ENCODE data around the gene ADAMTS4. TPM values are rescaled to one million over a fixed set of nuclear protein-coding genes. Genes with fewer than 3 reads are reported as not detected.

The ADAMTS4 gene
- total and polyA plus RNA-seq, 2 donors (not counting 1 experiment from before 2014, with no cell fraction given): 1.0 to 1.3 TPM

DNA sequence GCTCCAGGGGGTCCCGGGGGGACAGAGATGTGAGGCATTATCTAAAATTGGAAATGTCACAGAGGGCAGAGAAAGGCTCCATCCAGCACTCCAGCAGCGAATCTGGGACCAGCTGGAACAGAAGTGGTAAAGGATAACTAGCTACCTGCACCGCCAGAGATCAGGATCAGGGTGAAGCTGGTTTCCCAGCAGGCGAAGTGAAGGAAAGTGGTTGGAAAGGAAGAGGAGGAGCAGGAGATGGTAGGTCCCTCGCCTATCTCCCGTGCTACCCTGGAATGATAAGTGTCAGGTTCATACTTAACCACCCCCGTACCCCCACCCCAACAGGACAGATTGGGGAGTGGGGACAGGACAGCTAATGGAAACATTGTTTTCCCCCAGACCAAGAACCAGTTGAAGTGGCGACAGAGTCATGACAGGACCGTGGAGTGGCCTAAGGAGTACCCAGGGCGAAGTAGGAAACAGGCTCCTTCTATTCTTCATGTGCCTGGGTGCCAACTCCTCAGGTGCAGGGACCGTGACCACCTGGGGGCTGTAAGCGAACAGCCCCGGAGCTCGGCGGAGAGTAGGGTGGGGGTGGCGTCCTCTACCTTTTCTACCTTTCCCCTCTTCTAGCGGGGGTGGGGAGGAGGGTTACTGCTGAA is 22.3 kb downstream of the ADAMTS4 start:
- peaks cover 8% of the 10 kb centered on the region for H3K36me3 ChIP-seq (ENCODE audit: control insufficient read depth, insufficient read depth, low read length)
- peaks cover 6% of the 10 kb centered on the region for H3K79me2 ChIP-seq (ENCODE audit: control insufficient read depth, insufficient read depth, low read length)
- H3K4me3 ChIP-seq (replicated peaks in 1 of 4; ENCODE audit: control extremely low read depth in 1 of 4, insufficient read depth in 1 of 4, low read depth in 3 of 4, low read length in 4 of 4): peak overlapping the region; percentile 86 to 91 (median 90)
- no peaks in the 10 kb centered on the region for H4K20me1 ChIP-seq (ENCODE audit: control insufficient read depth, extremely low read depth, insufficient read depth, low read length)
- H3K4me2 ChIP-seq (ENCODE audit: extremely low read depth, insufficient read depth, low read length): peak overlapping the region; percentile 96
- TF ChIP-seq EZH2 (IDR thresholded peaks at IDR 0.05; ENCODE audit: low read length, missing control alignments): no peak
- TF ChIP-seq, protein P1, sequence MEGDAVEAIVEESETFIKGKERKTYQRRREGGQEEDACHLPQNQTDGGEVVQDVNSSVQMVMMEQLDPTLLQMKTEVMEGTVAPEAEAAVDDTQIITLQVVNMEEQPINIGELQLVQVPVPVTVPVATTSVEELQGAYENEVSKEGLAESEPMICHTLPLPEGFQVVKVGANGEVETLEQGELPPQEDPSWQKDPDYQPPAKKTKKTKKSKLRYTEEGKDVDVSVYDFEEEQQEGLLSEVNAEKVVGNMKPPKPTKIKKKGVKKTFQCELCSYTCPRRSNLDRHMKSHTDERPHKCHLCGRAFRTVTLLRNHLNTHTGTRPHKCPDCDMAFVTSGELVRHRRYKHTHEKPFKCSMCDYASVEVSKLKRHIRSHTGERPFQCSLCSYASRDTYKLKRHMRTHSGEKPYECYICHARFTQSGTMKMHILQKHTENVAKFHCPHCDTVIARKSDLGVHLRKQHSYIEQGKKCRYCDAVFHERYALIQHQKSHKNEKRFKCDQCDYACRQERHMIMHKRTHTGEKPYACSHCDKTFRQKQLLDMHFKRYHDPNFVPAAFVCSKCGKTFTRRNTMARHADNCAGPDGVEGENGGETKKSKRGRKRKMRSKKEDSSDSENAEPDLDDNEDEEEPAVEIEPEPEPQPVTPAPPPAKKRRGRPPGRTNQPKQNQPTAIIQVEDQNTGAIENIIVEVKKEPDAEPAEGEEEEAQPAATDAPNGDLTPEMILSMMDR (conservative IDR thresholded peaks at IDR 0.05 in 1 of 2, IDR thresholded peaks at IDR 0.05 in 1 of 2; ENCODE audit: low read depth in 1 of 2, low read length in 2 of 2): no peak
- H3K9me3 ChIP-seq (ENCODE audit: control insufficient read depth, insufficient read depth, low read depth, low read length): no peaks in the 10 kb centered on the region
- no peak for DNase-seq (ENCODE audit: low read depth in 2 of 2)
- H3K9ac ChIP-seq (ENCODE audit: insufficient read depth, low read length): peak overlapping the region; percentile 85
- peaks cover 16% of the 10 kb centered on the region for H3K4me1 ChIP-seq (ENCODE audit: control insufficient read depth, extremely low read depth, insufficient read depth, low read length)
- H3K27me3 ChIP-seq (ENCODE audit: control insufficient read depth, insufficient read depth, low read length): no peaks in the 10 kb centered on the region
- peak overlapping the region; percentile 86 for H3K27ac ChIP-seq (ENCODE audit: insufficient read depth, low read length)
- H2AFZ ChIP-seq (ENCODE audit: low read length): no peak overlapping the region

DNA sequence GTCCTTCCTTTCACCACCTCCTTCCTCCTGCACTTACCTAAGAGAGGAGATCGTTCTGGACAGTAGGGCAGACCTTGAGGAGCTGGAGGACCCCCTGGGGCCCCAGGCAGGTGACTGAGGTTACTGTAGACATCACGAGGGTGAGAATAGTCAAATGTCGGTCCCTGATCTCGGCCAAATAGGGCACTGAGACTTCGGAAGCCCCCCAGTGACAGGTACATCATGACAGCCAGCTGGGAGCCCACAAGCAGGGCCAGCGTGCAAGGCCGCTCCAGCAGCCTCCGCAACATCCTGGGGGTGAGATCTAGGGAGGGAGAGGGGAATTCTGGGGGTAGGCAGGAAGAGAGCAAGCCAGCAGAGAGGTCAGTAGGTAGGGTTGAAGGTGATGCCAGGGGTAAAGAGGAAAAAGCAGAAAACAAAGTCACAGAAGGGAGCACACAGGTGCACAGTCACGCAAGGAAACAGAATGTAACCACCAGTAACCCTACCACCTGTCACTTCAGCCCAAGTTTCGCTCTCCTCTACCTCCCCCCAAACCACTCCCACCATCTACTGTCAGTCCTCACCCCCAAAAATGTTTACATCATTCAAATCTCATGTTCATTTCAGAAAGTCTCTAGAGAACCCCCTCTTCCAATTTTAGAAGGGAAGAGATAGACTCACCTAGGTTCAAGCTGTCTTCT is 22.9 kb downstream of the ADAMTS4 start:
- Histone ChIP-seq H3K4me2 (ENCODE audit: extremely low read depth, insufficient read depth, low read length) (peak overlapping the region; percentile 96), H3K36me3 (ENCODE audit: control insufficient read depth, insufficient read depth, low read length) (peaks cover 9% of the 10 kb centered on the region), H3K9me3 (ENCODE audit: control insufficient read depth, insufficient read depth, low read depth, low read length) (no peaks in the 10 kb centered on the region), H3K4me3 (replicated peaks in 1 of 4; ENCODE audit: control extremely low read depth in 1 of 4, insufficient read depth in 1 of 4, low read depth in 3 of 4, low read length in 4 of 4) (peak overlapping the region in 2 of 4 experiments; percentile 91), H3K4me1 (ENCODE audit: control insufficient read depth, extremely low read depth, insufficient read depth, low read length) (peaks cover 16% of the 10 kb centered on the region), H3K27ac (ENCODE audit: insufficient read depth, low read length) (no peak overlapping the region), H2AFZ (ENCODE audit: low read length) (no peak overlapping the region), H3K79me2 (ENCODE audit: control insufficient read depth, insufficient read depth, low read length) (peaks cover 6% of the 10 kb centered on the region), H3K9ac (ENCODE audit: insufficient read depth, low read length) (no peak overlapping the region), H3K27me3 (ENCODE audit: control insufficient read depth, insufficient read depth, low read length) (no peaks in the 10 kb centered on the region), H4K20me1 (ENCODE audit: control insufficient read depth, extremely low read depth, insufficient read depth, low read length) (no peaks in the 10 kb centered on the region)
- no peak for DNase-seq (ENCODE audit: low read depth in 2 of 2)
- TF ChIP-seq, protein P1 (conservative IDR thresholded peaks at IDR 0.05 in 1 of 2, IDR thresholded peaks at IDR 0.05 in 1 of 2; ENCODE audit: low read depth in 1 of 2, low read length in 2 of 2): no peak
- TF ChIP-seq EZH2 (IDR thresholded peaks at IDR 0.05; ENCODE audit: low read length, missing control alignments): no peak

DNA sequence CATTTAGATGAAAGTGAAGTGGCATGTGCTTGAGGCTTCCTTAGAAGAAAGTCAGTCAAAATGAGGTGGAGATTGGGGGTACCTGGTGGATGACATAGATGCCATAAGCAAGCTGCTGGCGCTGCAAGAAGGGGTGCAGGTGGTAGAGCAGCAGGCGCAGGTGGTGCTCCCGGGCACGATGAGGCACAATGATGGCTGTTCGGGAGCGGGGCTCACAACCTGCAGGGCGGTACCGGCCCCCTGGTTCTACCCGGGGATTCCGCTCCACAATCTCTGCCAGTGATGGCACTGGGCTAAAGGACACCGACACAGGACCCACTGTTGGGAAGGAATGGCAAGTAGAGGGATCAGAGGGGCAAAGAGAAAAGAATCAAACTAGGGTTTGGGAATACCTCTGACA is 23.9 kb downstream of the ADAMTS4 start:
- Histone ChIP-seq H3K9ac (ENCODE audit: insufficient read depth, low read length) (no peak overlapping the region), H3K9me3 (ENCODE audit: control insufficient read depth, insufficient read depth, low read depth, low read length) (no peaks in the 10 kb centered on the region), H3K36me3 (ENCODE audit: control insufficient read depth, insufficient read depth, low read length) (peaks cover 9% of the 10 kb centered on the region), H2AFZ (ENCODE audit: low read length) (no peak overlapping the region), H4K20me1 (ENCODE audit: control insufficient read depth, extremely low read depth, insufficient read depth, low read length) (no peaks in the 10 kb centered on the region), H3K4me3 (replicated peaks in 1 of 4; ENCODE audit: control extremely low read depth in 1 of 4, insufficient read depth in 1 of 4, low read depth in 3 of 4, low read length in 4 of 4) (no peak overlapping the region), H3K4me2 (ENCODE audit: extremely low read depth, insufficient read depth, low read length) (no peak overlapping the region), H3K79me2 (ENCODE audit: control insufficient read depth, insufficient read depth, low read length) (peaks cover 6% of the 10 kb centered on the region), H3K27ac (ENCODE audit: insufficient read depth, low read length) (no peak overlapping the region), H3K4me1 (ENCODE audit: control insufficient read depth, extremely low read depth, insufficient read depth, low read length) (peaks cover 16% of the 10 kb centered on the region), H3K27me3 (ENCODE audit: control insufficient read depth, insufficient read depth, low read length) (no peaks in the 10 kb centered on the region)
- no peak for TF ChIP-seq EZH2 (IDR thresholded peaks at IDR 0.05; ENCODE audit: low read length, missing control alignments)
- TF ChIP-seq, protein P1 (conservative IDR thresholded peaks at IDR 0.05 in 1 of 2, IDR thresholded peaks at IDR 0.05 in 1 of 2; ENCODE audit: low read depth in 1 of 2, low read length in 2 of 2): no peak
- DNase-seq (ENCODE audit: low read depth in 2 of 2): no peak

All from fibroblast of lung (primary cell).